Effector memory CD4-positive, alpha-beta T cell (primary cell): Measurements from ENCODE around the gene SMOC2.
"Not testable (repeated sequence)": the region's sequence is repeated elsewhere in the genome, so short reads cannot be mapped to it uniquely, and the experiment has no call there.

Experiments used
- DNase-seq, 3 donors: peaks; one replicate each; pipeline ENCODE4 v3.0.0-alpha.2; 2020
- H3K27ac ChIP-seq: 2 replicates; pipeline ENCODE4 v1.7.0; 2013; ENCODE audit warnings: mild to moderate bottlenecking, low read length, moderate library complexity; ENCODE audit not compliant: insufficient read depth, poor library complexity, severe bottlenecking
- H3K27me3 ChIP-seq: replicated peaks from 2 replicates; pipeline ENCODE4 v1.7.0; 2013; ENCODE audit warnings: mild to moderate bottlenecking, low read length; ENCODE audit not compliant: insufficient read depth, control insufficient read depth, poor library complexity, severe bottlenecking
- H3K36me3 ChIP-seq: 2 replicates; pipeline ENCODE4 v1.7.0; 2013; ENCODE audit warnings: mild to moderate bottlenecking, low read length, moderate library complexity; ENCODE audit not compliant: control insufficient read depth, insufficient read depth
- H3K4me1 ChIP-seq: 2 replicates; pipeline ENCODE4 v1.7.0; 2013; ENCODE audit warnings: low read length, mild to moderate bottlenecking; ENCODE audit not compliant: control insufficient read depth, insufficient read depth, poor library complexity, severe bottlenecking
- H3K4me3 ChIP-seq: 2 replicates; pipeline ENCODE4 v1.7.0; 2013; ENCODE audit warnings: low read length, low read depth, mild to moderate bottlenecking; ENCODE audit not compliant: insufficient read depth, poor library complexity, severe bottlenecking
- H3K9me3 ChIP-seq: 2 replicates; pipeline ENCODE4 v1.7.0; 2013; ENCODE audit warnings: mild to moderate bottlenecking, low read length, moderate library complexity; ENCODE audit not compliant: control insufficient read depth

SMOC2 gene

DNA sequence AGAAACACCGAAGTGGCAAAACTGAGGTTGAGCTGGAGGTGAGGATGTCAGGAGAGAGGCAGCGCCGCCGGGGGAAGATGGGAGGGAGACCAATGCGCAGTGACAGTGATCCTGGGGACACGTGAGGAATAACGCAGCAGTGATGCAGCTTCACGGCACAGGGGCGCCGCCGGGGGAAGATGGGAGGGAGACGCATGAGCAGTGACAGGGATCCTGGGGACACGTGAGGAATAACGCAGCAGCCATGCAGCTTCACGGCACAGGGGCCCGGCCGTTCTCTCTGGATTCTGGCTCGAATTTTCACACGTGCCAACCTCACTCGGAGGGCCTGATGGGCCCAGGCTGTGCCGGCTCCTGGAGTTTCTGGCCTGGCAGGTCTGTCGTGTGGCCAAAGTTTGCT lies 94.7 kb downstream of the SMOC2 start:
- Histone ChIP-seq H3K27me3 (no peaks in the 10 kb centered on the region), H3K36me3 (no peaks in the 10 kb centered on the region), H3K4me3 (no peak overlapping the region), H3K9me3 (no peaks in the 10 kb centered on the region), H3K27ac (no peak overlapping the region), H3K4me1 (no peaks in the 10 kb centered on the region)
- DNase-seq: no peak

DNA sequence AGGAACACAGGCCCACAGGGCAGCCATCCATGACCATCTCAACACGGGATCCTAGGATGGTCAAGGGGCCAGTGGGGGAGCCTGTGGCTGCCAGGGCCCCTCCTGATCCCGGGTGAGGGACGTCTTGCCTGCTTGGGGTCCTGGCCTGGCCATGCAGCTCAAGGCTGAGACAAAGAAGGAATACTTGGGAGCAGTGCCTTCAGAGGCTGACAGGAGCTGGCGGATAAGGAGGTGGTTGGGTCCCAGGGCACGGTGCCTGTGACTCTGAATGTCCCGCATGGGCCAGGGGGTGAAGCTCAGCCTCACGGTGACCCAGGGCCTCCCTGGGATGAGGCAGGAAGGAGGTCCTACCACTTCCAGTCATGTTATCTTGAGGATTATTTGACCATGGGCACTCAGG lies 95.2 kb downstream of the SMOC2 start:
- H3K4me1 ChIP-seq: no peaks in the 10 kb centered on the region
- H3K4me3 ChIP-seq: no peak overlapping the region
- no peaks in the 10 kb centered on the region for H3K36me3 ChIP-seq
- no peaks in the 10 kb centered on the region for H3K27me3 ChIP-seq
- H3K27ac ChIP-seq: no peak overlapping the region
- H3K9me3 ChIP-seq: no peaks in the 10 kb centered on the region
- DNase-seq: no peak

DNA sequence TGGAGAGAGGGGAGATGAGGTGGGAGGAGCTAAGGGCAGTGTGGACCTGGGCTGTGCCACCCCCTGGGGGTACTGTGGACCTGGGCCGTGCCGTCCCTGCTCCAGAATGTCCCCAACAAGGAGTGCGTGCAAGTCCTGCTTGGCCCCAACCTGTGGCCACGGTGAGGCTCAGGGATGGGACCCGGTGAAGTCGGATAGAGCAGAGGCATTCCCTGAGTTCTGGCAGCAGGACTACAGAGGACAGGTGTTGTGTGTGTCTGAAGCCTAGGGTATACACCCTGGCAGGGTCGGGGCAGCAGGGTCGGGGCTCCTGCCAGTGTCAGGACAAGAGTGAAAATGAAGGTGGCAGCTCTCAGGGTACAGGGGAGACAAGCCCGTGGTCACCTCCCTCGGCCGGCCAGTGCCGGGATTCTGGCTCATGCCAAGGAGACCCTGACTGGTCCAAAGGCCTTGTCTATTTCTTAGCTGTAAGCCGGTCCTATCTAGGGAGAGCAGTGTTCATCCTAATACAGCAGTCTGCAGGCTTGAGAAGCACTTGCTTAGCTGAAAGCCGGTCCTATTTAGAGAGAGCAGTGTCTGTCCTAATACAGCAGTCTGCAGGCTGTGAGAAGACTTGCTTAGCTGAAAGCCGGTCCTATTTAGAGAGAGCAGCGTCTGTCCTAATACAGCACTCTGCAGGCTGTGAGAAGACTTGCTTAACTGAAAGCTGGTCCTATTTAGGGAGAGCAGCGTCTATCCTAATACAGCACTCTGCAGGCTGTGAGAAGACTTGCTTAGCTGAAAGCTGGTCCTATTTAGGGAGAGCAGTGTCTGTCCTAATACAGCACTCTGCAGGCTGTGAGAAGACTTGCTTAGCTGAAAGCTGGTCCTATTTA lies 95.9 kb downstream of the SMOC2 start:
- H3K27ac ChIP-seq: no peak overlapping the region
- H3K9me3 ChIP-seq: no peaks in the 10 kb centered on the region
- H3K27me3 ChIP-seq: no peaks in the 10 kb centered on the region
- DNase-seq: no peak
- H3K36me3 ChIP-seq: no peaks in the 10 kb centered on the region
- no peaks in the 10 kb centered on the region for H3K4me1 ChIP-seq
- H3K4me3 ChIP-seq: no peak overlapping the region

DNA sequence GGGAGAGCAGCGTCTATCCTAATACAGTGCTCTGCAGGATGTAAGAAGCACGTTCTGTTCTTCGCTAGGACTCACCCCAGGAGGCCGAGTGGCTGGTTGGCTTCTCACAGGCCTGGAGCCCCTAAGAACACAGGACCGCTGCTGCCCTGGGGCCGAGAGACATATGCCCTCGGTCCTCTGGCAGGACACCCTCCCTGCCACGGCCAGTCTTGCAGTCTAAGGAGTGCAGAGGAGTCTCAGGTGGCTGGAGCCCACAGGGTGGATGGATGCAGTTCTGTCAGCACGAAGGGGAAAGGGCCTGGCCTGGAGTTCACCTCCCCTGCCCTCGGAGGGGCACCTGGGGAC lies 96.5 kb downstream of the SMOC2 start:
- no peak overlapping the region for H3K4me3 ChIP-seq
- H3K27ac ChIP-seq: no peak overlapping the region
- H3K4me1 ChIP-seq: no peaks in the 10 kb centered on the region
- H3K9me3 ChIP-seq: no peaks in the 10 kb centered on the region
- H3K27me3 ChIP-seq: no peaks in the 10 kb centered on the region
- DNase-seq: no peak
- H3K36me3 ChIP-seq: no peaks in the 10 kb centered on the region

DNA sequence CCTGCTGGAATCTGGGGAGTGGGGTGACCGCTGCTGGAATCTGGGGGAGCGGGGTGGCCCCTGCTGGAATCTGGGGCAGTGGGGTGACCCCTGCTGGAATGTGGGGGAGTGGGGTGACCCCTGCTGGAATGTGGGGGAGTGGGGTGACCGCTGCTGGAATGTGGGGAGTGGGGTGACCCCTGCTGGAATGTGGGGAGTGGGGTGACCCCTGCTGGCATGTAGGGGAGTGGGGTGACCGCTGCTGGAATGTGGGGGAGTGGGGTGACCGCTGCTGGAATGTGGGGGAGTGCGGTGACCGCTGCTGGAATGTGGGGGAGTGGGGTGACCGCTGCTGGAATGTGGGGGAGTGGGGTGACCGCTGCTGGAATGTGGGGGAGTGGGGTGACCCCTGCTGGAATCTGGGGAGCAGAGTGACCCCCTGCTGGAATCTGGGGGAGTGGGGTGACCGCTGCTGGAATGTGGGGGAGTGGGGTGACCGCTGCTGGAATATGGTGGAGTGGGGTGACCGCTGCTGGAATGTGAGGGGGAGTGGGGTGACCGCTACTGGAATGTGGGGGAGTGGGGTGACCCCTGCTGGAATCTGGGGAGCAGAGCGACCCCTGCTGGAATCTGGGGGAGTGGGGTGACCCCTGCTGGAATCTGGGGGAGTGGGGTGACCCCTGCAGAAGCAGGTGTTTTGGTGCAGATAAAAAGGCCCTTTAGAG lies 97.4 kb downstream of the SMOC2 start:
- H3K27ac ChIP-seq, H3K36me3 ChIP-seq, H3K9me3 ChIP-seq, H3K27me3 ChIP-seq, DNase-seq, H3K4me1 ChIP-seq, H3K4me3 ChIP-seq: not testable (repeated sequence)

DNA sequence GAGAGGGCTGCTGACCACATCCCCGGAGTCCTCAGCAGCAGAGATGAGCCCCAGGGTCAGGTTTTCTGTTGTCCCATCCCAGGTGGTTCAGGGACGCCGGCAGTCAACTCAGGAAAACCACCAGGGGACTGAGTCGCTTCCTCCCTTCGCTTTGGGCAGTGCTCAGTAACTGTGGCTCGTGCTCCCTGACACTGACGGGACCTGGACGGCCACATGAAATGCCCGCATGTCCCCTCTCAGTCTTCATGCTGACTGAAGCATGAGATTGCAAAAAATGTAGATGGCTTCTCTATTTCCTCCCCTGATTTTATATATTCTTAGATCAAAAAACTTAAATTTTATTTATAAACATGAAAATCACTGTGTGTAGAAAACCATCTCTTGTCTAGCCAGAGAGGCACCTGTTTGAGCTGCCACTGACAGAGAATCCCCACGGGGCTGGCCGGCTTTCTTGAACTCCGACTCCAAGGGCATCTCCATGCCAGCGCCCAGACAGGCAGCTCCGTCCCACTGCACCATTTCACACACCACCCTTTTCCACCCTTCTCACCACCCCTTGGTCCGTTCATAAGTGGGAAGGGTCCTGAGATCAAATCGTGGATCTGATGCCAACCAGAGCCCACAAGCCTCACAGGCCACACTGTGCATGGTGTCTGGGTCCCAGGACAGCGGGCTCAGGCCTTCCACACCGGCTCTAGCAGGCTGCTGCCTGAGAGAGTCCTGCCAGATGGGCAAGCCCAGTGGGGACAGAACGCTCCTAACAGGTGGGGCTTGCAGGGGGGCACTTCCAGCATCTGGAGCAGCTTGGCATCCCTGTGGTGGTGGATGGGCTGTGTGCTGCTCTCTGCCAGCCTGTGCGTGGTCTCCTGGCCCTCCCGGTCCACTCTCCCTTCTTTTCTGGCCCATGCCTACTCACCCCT lies 98.2 kb downstream of the SMOC2 start:
- Histone ChIP-seq H3K4me1 (no peaks in the 10 kb centered on the region), H3K4me3 (no peak overlapping the region), H3K9me3 (no peaks in the 10 kb centered on the region), H3K36me3 (no peaks in the 10 kb centered on the region), H3K27ac (no peak overlapping the region), H3K27me3 (no peaks in the 10 kb centered on the region)
- DNase-seq: no peak

DNA sequence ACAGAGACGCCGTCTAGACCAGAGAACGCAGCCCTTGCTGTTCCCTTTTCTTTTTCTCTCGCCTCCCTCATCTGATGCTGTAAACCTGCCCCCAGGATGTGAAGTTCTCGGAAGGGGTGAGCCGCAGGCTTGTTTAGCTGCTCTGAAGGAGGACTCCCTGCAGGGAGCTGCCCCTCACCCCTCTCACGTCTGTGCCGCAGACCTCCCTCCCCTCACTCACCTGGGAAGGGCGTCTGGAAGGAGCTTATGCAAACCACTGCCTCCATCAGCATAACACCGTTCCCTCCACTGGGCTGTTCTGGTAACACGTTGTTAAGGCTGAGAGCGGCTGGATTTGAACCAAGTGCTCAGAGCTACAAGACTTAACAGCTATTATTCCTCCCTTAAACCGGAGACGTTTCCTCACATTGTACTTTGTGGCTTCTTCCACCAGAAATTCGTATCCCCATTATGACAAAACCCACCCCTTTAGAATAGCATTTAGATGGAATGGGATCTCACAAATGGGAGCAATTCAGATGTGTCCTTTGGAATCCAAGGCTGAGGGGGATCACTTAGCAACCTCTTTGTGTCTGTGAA lies 99.8 kb downstream of the SMOC2 start:
- Histone ChIP-seq H3K4me3 (no peak overlapping the region), H3K27me3 (no peaks in the 10 kb centered on the region), H3K36me3 (no peaks in the 10 kb centered on the region), H3K9me3 (no peaks in the 10 kb centered on the region), H3K4me1 (no peaks in the 10 kb centered on the region), H3K27ac (no peak overlapping the region)
- DNase-seq: no peak

DNA sequence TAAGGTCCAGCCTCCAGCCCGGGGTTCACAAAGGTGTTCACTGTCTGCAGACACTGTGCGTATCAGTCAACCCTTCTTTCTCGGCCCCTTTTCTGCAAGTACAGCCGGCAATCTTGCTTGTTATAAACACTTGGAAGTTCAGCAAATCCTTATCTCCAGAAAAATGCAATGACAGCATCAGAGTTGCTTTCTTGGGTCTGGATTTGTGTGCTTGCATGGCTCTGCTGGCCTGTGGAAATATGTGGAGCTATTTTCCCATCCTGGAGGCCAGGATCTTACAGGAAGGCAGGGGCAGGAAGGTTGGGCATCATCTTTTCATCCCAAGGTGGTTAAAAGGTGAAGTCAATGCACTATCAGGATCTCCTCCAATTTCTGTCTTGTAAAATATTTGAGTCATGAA lies 100.3 kb downstream of the SMOC2 start:
- no peak for DNase-seq
- H3K36me3 ChIP-seq: no peaks in the 10 kb centered on the region

DNA sequence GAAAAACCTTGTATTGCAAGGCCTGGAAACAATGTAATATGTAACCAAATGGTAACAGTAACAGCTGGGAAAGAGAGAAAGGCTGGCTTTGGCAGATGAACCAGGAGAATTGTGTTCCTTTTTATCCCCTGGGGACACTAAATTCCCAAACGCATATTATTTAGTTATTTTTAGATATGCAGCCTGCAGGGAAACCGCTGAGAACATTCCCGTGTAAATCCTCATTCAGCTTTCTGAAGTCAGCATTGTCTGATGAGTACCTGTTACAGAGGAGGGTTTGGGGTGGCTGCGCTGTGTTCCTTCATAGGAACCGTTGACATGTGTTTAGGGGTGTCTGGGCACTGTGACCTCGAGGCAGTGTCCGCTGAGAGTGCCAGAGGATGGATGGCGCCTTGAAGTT lies 101.3 kb downstream of the SMOC2 start:
- Histone ChIP-seq H3K9me3 (no peaks in the 10 kb centered on the region), H3K4me1 (no peaks in the 10 kb centered on the region), H3K27me3 (no peaks in the 10 kb centered on the region), H3K27ac (no peak overlapping the region), H3K36me3 (no peaks in the 10 kb centered on the region), H3K4me3 (no peak overlapping the region)
- DNase-seq: no peak

More for the DNA sequence above, 100.3 kb downstream of the SMOC2 start:
- H3K4me1 ChIP-seq: no peaks in the 10 kb centered on the region
- H3K27me3 ChIP-seq: no peaks in the 10 kb centered on the region
- H3K4me3 ChIP-seq: no peak overlapping the region
- no peaks in the 10 kb centered on the region for H3K9me3 ChIP-seq
- H3K27ac ChIP-seq: no peak overlapping the region
